K562 (cell line): ENCODE data around the gene NRP1.

Experiments used
- CCAR2 ChIP-seq: fragments of 200-400 bp; formaldehyde crosslinking; IDR thresholded peaks from 2 replicates; pipeline ENCODE4 v1.6.1; 2017; ENCODE audit warnings: mild to moderate bottlenecking, low read depth, low read length
- MAFF ChIP-seq: IDR thresholded peaks from 2 replicates; pipeline ENCODE4 v1.6.1; 2012; ENCODE audit warnings: low read length, improper control_type of control experiment
- ZNF311 ChIP-seq: fragments of 250-450 bp; sonication (Bioruptor Pico); IDR thresholded peaks from 2 replicates; pipeline ENCODE4 v1.4.0; 2020; ENCODE audit warnings: mild to moderate bottlenecking, moderate library complexity
- TF ChIP-seq, protein P1 (sequence below): sonication (generic); formaldehyde crosslinking; IDR thresholded peaks from 2 replicates; pipeline ENCODE4 v1.9.0; 2022; ENCODE audit warnings: mild to moderate bottlenecking, missing genetic modification reagents
- TF ChIP-seq, protein P2 (sequence below), 3 experiments: IDR thresholded peaks in 2 of 3; conservative IDR thresholded peaks in 1 of 3; 2 replicates each; pipeline ENCODE4 v1.5.1; 2011 to 2012; ENCODE audit warnings: low read length in 3 of 3, mild to moderate bottlenecking in 3 of 3, control low read depth in 2 of 3, improper control_type of control experiment in 1 of 3, inconsistent platforms in 1 of 3, low read depth in 1 of 3, mixed read lengths in 1 of 3, moderate library complexity in 1 of 3; ENCODE audit not compliant: insufficient read depth in 2 of 3

DNA sequence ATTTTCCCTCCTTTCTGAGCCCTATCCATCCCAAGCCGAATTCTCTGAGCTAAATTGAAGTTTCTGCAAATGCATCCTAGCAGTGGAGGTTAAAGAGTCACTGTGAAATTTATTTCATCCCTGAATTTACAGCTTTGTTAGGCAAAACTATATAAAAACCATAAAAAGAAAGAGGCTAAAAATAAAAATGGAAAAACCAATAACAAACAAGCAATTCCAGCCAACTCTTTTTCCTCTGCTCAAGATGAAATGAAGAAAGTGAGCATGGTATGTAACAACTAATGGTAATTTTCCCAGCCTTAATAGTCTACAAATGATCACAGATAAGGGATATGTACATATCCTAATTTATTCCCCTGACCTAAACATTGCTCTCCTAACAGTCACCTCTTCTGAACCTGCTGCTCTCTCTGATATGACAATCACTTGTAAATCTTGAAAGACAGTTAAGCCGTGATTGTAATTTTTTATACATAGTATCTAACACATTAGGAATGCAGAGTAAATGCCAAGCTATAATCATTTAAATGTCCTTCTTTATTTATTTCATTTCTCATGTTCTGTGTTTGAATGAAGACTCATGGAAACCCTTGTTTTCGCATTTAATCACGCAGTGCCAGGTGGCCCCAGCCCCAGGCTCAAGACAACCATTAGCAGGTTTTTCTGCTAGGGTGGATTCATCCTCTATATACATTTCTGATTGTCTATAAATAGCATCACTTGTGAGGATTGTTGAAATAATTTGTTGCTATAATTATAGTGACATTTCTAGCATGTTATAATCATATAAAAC is 48.6 kb upstream of the NRP1 start:
- TF ChIP-seq, protein P1, sequence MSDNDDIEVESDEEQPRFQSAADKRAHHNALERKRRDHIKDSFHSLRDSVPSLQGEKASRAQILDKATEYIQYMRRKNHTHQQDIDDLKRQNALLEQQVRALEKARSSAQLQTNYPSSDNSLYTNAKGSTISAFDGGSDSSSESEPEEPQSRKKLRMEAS (CRISPR knock-in tag): no peak
- no peak for TF ChIP-seq CCAR2
- TF ChIP-seq, protein P2, sequence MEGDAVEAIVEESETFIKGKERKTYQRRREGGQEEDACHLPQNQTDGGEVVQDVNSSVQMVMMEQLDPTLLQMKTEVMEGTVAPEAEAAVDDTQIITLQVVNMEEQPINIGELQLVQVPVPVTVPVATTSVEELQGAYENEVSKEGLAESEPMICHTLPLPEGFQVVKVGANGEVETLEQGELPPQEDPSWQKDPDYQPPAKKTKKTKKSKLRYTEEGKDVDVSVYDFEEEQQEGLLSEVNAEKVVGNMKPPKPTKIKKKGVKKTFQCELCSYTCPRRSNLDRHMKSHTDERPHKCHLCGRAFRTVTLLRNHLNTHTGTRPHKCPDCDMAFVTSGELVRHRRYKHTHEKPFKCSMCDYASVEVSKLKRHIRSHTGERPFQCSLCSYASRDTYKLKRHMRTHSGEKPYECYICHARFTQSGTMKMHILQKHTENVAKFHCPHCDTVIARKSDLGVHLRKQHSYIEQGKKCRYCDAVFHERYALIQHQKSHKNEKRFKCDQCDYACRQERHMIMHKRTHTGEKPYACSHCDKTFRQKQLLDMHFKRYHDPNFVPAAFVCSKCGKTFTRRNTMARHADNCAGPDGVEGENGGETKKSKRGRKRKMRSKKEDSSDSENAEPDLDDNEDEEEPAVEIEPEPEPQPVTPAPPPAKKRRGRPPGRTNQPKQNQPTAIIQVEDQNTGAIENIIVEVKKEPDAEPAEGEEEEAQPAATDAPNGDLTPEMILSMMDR (IDR thresholded peaks at IDR 0.05 in 2 of 3, conservative IDR thresholded peaks at IDR 0.05 in 1 of 3; ENCODE audit: insufficient read depth in 2 of 3, low read depth in 1 of 3, low read length in 3 of 3): no peak
- no peak for TF ChIP-seq ZNF311 (CRISPR knock-in tag)
- no peak for TF ChIP-seq MAFF
